HEK293 (cell line): ENCODE results near the gene PI4KA.
A peak's percentile ranks its signal among the peaks of the same experiment; 100 is the strongest.

Source experiments
- CTCF ChIA-PET: fragments of 350-600 bp; formaldehyde crosslinking; extraction: SDS; loops from one replicate; lab custom pipeline; 2021; ENCODE audit warnings: antibody characterized with exemption; lab: Yijun Ruan, JAX
- POLR2A ChIA-PET: fragments of 300-600 bp; formaldehyde crosslinking; extraction: SDS; loops from one replicate; lab custom pipeline; 2020; ENCODE audit warnings: antibody characterized with exemption, inconsistent platforms; lab: Yijun Ruan, JAX
- H3K27ac ChIP-seq: fragments of 200-500 bp; sonication (Bioruptor generic); 2 replicates; pipeline ENCODE4 v1.5.1; 2014; ENCODE audit warnings: low read depth, low read length, control low read depth, inconsistent platforms; ENCODE audit errors: extremely low read depth
- H3K36me3 ChIP-seq, 2 experiments: fragments of 200-500 bp in 1 of 2; sonication (Bioruptor generic) in 1 of 2; 1 replicate in 1 of 2; 2 replicates in 1 of 2; pipeline ENCODE4 v1.5.1; 2014 to 2017; ENCODE audit warnings: inconsistent platforms in 2 of 2, low read length in 2 of 2; ENCODE audit not compliant: control insufficient read depth in 2 of 2, insufficient read depth in 1 of 2
- H3K4me1 ChIP-seq: fragments of 200-500 bp; sonication (Bioruptor generic); 2 replicates; pipeline ENCODE4 v1.5.1; 2014; ENCODE audit warnings: mild to moderate bottlenecking, low read length, inconsistent platforms; ENCODE audit not compliant: control insufficient read depth, insufficient read depth
- H3K4me3 ChIP-seq: 2 replicates; pipeline ENCODE4 v1.5.1; 2011; ENCODE audit warnings: low read depth, mild to moderate bottlenecking, control low read depth, low read length, moderate library complexity
- H3K9me3 ChIP-seq: fragments of 200-500 bp; sonication (Bioruptor generic); 2 replicates; pipeline ENCODE4 v1.5.1; 2014; ENCODE audit warnings: low read depth, low read length, inconsistent platforms; ENCODE audit not compliant: control insufficient read depth, insufficient read depth
- BCL6B ChIP-seq: fragments of 450-650 bp; formaldehyde crosslinking; IDR thresholded peaks from 2 replicates; pipeline ENCODE4 v1.5.1; 2017; ENCODE audit warnings: missing biosample characterization, missing genetic modification characterization
- CTCF ChIP-seq: fragments of 450-650 bp; formaldehyde crosslinking; IDR thresholded peaks from 2 replicates; pipeline ENCODE4 v1.5.1; 2016; ENCODE audit warnings: missing biosample characterization, missing genetic modification characterization
- PRDM6 ChIP-seq: fragments of 450-650 bp; formaldehyde crosslinking; IDR thresholded peaks from 2 replicates; pipeline ENCODE4 v1.5.1; 2017; ENCODE audit warnings: missing biosample characterization, missing genetic modification characterization
- SETDB1 ChIP-seq: IDR thresholded peaks from one replicate; pipeline ENCODE4 v1.6.1; 2017; ENCODE audit warnings: mild to moderate bottlenecking, low read length, moderate library complexity, mixed read lengths; ENCODE audit not compliant: insufficient read length
- SP7 ChIP-seq: fragments of 450-650 bp; formaldehyde crosslinking; IDR thresholded peaks from 2 replicates; pipeline ENCODE4 v1.5.1; 2016; ENCODE audit warnings: missing biosample characterization, missing genetic modification characterization
- YY2 ChIP-seq: fragments of 450-650 bp; formaldehyde crosslinking; IDR thresholded peaks from 2 replicates; pipeline ENCODE4 v1.5.1; 2016; ENCODE audit warnings: missing biosample characterization, missing genetic modification characterization
- ZBTB26 ChIP-seq: fragments of 450-650 bp; formaldehyde crosslinking; optimal IDR thresholded peaks from 2 replicates; pipeline ENCODE3; 2016; ENCODE audit warnings: missing biosample characterization, mild to moderate bottlenecking, missing genetic modification characterization
- ZEB2 ChIP-seq: fragments of 450-650 bp; formaldehyde crosslinking; IDR thresholded peaks from 2 replicates; pipeline ENCODE4 v1.5.1; 2016; ENCODE audit warnings: missing biosample characterization, missing genetic modification characterization
- ZIC2 ChIP-seq: fragments of 450-650 bp; formaldehyde crosslinking; IDR thresholded peaks from 2 replicates; pipeline ENCODE4 v1.5.1; 2016; ENCODE audit warnings: missing biosample characterization, missing genetic modification characterization
- ZNF184 ChIP-seq: fragments of 450-650 bp; IDR thresholded peaks from 2 replicates; pipeline ENCODE4 v1.5.1; 2018; ENCODE audit warnings: missing biosample characterization, mild to moderate bottlenecking, missing genetic modification characterization
- ZNF266 ChIP-seq: fragments of 450-650 bp; formaldehyde crosslinking; IDR thresholded peaks from 2 replicates; pipeline ENCODE4 v1.5.1; 2016; ENCODE audit warnings: missing biosample characterization, missing genetic modification characterization, low read depth
- ZNF488 ChIP-seq: fragments of 450-650 bp; formaldehyde crosslinking; IDR thresholded peaks from 2 replicates; pipeline ENCODE4 v1.5.1; 2016; ENCODE audit warnings: missing biosample characterization, missing genetic modification characterization
- ZNF580 ChIP-seq: fragments of 450-650 bp; formaldehyde crosslinking; IDR thresholded peaks from 2 replicates; pipeline ENCODE4 v1.5.1; 2016; ENCODE audit warnings: missing biosample characterization, missing genetic modification characterization
- ZNF768 ChIP-seq: fragments of 450-650 bp; formaldehyde crosslinking; IDR thresholded peaks from 2 replicates; pipeline ENCODE4 v1.5.1; 2018; ENCODE audit warnings: missing biosample characterization, mild to moderate bottlenecking, missing genetic modification characterization

Gene PI4KA

GRCh38 chr22:20885557-20886323 is 27.1 kb upstream of the PI4KA start (continued):
- no peak for TF ChIP-seq SETDB1
- peak; percentile 44 for TF ChIP-seq ZBTB26
- TF ChIP-seq ZIC2 (tag by site-specific recombination), result 0 out of 2 replicates have a peak, but pooled peaks have one; percentile 32
- TF ChIP-seq ZNF580 (tag by site-specific recombination), result peak; percentile 35; the same call in 1 of the 2 replicates
- 0 out of 2 replicates have a peak, but pooled peaks have one; percentile 23 for TF ChIP-seq SP7 (tag by site-specific recombination)
- TF ChIP-seq ZEB2 (tag by site-specific recombination), result peak; percentile 25; the same call in 1 of the 2 replicates
- TF ChIP-seq CTCF, result peak; percentile 99

- H3K27ac ChIP-seq, result no peak overlapping the region
- no peak overlapping the region for H3K4me3 ChIP-seq
- TF ChIP-seq ZNF488 (tag by site-specific recombination) (no peak), PRDM6 (tag by site-specific recombination) (no peak), YY2 (tag by site-specific recombination) (no peak), BCL6B (tag by site-specific recombination) (no peak), ZNF768 (tag by site-specific recombination) (no peak), ZNF266 (no peak), ZNF184 (tag by site-specific recombination) (no peak)
- ChIA-PET CTCF (interaction anchor here (0.6 to 2.6 kb wide), 48 partner anchors 9 to 217 kb away, joined by 3 to 31 read pairs (median 4); partner anchors contain the start of genes CRKL, LZTR1 and THAP7), POLR2A (interaction anchor here (0.8 to 1.9 kb wide), 8 partner anchors 14 to 117 kb away, joined by 3 to 22 read pairs (median 6); partner anchors contain the start of genes CRKL, LZTR1 and THAP7)
- H3K4me1 ChIP-seq, result no peaks in the 10 kb centered on the region
- H3K9me3 ChIP-seq, result no peaks in the 10 kb centered on the region
- H3K36me3 ChIP-seq, result peaks cover 0 to 79% of the 10 kb centered on the region in 2 experiments; a peak in 2 of 3 replicates
These were observed 26.5 kb upstream of the PI4KA start for GRCh38 chr22:20885017-20885556.
